Esophagus muscularis mucosa (tissue), 4 donors: ENCODE measurements around the gene PLCB3. TPM values are rescaled to one million over a fixed set of nuclear protein-coding genes. Genes with fewer than 3 reads are reported as not detected.

Experiments used
- DNase-seq: peaks from one replicate; pipeline ENCODE4 v3.0.0-alpha.2; 2017; ENCODE audit errors: extremely low spot score
- H3K27ac ChIP-seq, 4 donors: fragments of 200-600 bp; sonication (generic); replicated peaks in 1 of 4; 1 replicate in 3 of 4; 2 replicates in 1 of 4; pipeline ENCODE4 v1.5.1; 2016 to 2019; ENCODE audit warnings: mild to moderate bottlenecking in 1 of 4
- H3K27me3 ChIP-seq, 4 donors: fragments of 200-600 bp; sonication (generic); one replicate each; pipeline versions ENCODE4 v1.5.1 to v1.6.0; 2016 to 2019
- H3K36me3 ChIP-seq, 4 donors: fragments of 200-600 bp; sonication (generic); one replicate each; pipeline ENCODE4 v1.5.1; 2016 to 2019
- H3K4me1 ChIP-seq, 4 donors: fragments of 200-600 bp; sonication (generic); one replicate each; pipeline ENCODE4 v1.5.1; 2016 to 2019
- H3K4me3 ChIP-seq, 4 donors: fragments of 200-600 bp; sonication (generic); 1 replicate in 2 of 4; 2 replicates in 2 of 4; pipeline ENCODE4 v1.5.1; 2016 to 2019; ENCODE audit warnings: mild to moderate bottlenecking in 4 of 4, moderate library complexity in 1 of 4
- H3K9me3 ChIP-seq, 4 donors: fragments of 200-600 bp; sonication (generic); 1 replicate in 3 of 4; 2 replicates in 1 of 4; pipeline ENCODE4 v1.5.1; 2016 to 2019
- EP300 ChIP-seq: sonication (generic); formaldehyde crosslinking; IDR thresholded peaks from one replicate; pipeline ENCODE4 v1.6.1; 2017; ENCODE audit warnings: antibody characterized with exemption
- POLR2A ChIP-seq: fragments of 450-650 bp; IDR thresholded peaks from one replicate; pipeline ENCODE4 v1.6.1; 2017; ENCODE audit warnings: antibody characterized with exemption, moderate library complexity, mild to moderate bottlenecking, low read depth
- POLR2AphosphoS5 ChIP-seq, 2 donors: sonication (generic); formaldehyde crosslinking; IDR thresholded peaks; one replicate each; pipeline ENCODE4 v1.6.1; 2017; ENCODE audit warnings: antibody characterized with exemption in 2 of 2
- WGBS: methylation state at CpG from one replicate; pipeline ENCODE4 v1.1.5; 2018; 5-methylcytosine and 5-hydroxymethylcytosine counted together
- intact Hi-C: fragments of 100-400 bp; cut with DNase I; formaldehyde crosslinking; loops from one replicate; pipeline ENCODE4 v1.15.1; 2023
- total RNA-seq, 4 donors: library from RNA; depleted of rRNA; stranded (reverse); fragments of >200 nt; gene quantifications; one replicate each; pipeline versions ENCODE4 v1.1.0 to v1.2.1, GENCODE V29; 2016
- TF ChIP-seq, protein P1 (sequence below), 3 experiments: fragments of 200-600 bp in 2 of 3; fragments of 450-650 bp in 1 of 3; sonication (generic) in 2 of 3; IDR thresholded peaks; one replicate each; pipeline ENCODE4 v1.5.1; 2017 to 2019; ENCODE audit warnings: antibody characterized with exemption in 3 of 3, mild to moderate bottlenecking in 2 of 3, moderate library complexity in 1 of 3

The PLCB3 gene
- 10 to 100 TPM; 18.9 to 36.5 (median 25.3) TPM for total RNA-seq

DNA sequence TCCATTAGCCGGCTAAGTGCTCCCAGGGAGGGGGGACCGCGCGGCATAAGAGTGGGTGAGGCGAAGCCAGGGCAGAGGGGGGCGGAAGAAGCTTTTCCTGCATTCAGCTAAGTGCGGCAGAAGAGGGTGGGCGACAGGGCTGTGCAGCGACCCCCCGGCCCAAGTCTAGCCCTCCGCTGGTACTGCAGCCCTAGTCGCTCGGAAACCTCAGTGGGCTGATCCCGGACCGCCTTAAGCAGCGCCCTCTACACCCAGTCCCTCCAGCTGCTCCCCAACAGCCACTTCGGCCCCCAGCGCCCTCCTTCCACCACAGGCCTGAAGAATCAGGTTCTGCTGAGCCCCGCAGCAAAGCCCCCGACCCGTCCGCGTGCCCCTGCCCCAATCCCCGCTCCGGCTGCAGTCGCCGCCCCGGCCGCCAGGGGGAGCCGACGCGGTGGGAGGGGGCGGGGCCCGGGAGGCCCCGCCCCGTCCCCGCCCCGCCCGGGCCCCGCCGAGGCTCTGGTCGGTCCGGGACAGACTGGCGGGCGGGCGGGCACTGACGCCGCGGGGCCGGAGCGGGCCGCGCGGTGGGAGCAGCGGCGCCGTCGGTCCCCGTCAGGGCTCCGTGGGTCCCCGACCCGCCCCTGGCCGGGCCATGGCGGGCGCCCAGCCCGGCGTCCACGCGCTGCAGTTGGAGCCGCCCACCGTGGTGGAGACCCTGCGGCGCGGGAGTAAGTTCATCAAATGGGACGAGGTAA, at the start of gene PLCB3:
PLCB3 (plus strand) TSS at position 515 of the 737 bp plus-strand sequence; CDS start at position 635, 120 bp downstream.
- intact Hi-C loops, result no loop called here
- 1% methylated on average over 10 of the region's 75 CpGs for WGBS
- no peak for DNase-seq

DNA sequence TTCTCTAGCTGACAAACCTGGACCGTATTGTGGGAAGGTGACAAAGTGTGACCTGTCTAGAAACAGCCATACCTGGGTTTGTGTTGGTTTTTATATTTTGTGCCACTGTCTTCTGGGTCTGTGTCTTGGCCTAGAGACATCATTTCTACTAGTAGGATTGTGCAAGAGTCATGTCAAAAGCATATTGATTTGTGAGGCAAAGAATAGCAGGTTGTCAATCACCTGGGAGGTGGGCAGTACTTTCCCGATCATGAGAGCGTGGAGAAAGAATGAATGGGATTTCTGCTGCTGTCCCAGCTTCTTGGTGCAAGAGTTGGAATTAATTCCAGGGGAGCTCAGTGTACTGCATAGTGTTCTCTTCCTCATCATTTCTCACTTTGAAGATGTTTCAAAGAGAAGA, 49.8 kb upstream of the PLCB3 start:
- WGBS, result 87% methylated on average over 3 of the region's 3 CpGs
- H3K9me3 ChIP-seq, result no peaks in the 10 kb centered on the region
- H3K4me3 ChIP-seq, result no peak overlapping the region
- no peak overlapping the region for H3K27ac ChIP-seq
- TF ChIP-seq POLR2A (no peak), EP300 (no peak), POLR2AphosphoS5 (IDR thresholded peaks at IDR 0.05) (no peak)
- TF ChIP-seq, protein P1, sequence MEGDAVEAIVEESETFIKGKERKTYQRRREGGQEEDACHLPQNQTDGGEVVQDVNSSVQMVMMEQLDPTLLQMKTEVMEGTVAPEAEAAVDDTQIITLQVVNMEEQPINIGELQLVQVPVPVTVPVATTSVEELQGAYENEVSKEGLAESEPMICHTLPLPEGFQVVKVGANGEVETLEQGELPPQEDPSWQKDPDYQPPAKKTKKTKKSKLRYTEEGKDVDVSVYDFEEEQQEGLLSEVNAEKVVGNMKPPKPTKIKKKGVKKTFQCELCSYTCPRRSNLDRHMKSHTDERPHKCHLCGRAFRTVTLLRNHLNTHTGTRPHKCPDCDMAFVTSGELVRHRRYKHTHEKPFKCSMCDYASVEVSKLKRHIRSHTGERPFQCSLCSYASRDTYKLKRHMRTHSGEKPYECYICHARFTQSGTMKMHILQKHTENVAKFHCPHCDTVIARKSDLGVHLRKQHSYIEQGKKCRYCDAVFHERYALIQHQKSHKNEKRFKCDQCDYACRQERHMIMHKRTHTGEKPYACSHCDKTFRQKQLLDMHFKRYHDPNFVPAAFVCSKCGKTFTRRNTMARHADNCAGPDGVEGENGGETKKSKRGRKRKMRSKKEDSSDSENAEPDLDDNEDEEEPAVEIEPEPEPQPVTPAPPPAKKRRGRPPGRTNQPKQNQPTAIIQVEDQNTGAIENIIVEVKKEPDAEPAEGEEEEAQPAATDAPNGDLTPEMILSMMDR (IDR thresholded peaks at IDR 0.05), result no peak
- peaks cover 65 to 99% (median 92%) of the 10 kb centered on the region in 4 donors for H3K36me3 ChIP-seq
- peaks cover 10 to 26% (median 16%) of the 10 kb centered on the region in 4 donors for H3K4me1 ChIP-seq
- no peak for DNase-seq
- intact Hi-C loops, result loop anchor here (5.0 kb wide), 1 partner anchor 96 kb away; no protein-coding TSS in a partner anchor
- H3K27me3 ChIP-seq, result no peaks in the 10 kb centered on the region

More for the DNA sequence above, at the start of gene PLCB3:
- peaks cover 36 to 62% (median 53%) of the 10 kb centered on the region in 4 donors for H3K4me1 ChIP-seq
- TF ChIP-seq EP300 (no peak), POLR2AphosphoS5 (IDR thresholded peaks at IDR 0.05) (peak; percentile 4 to 45)
- TF ChIP-seq, protein P1 (IDR thresholded peaks at IDR 0.05), result peak; percentile 76 to 94 (median 91)
- peak within 1 kb of the TSS; percentile 81 to 86 (median 84) for H3K27ac ChIP-seq
- H3K9me3 ChIP-seq, result no peaks in the 10 kb centered on the region
- peak within 1 kb of the TSS; percentile 88 to 93 (median 92) for H3K4me3 ChIP-seq
- H3K36me3 ChIP-seq, result peaks cover 10 to 21% (median 20%) of the 10 kb centered on the region in 4 donors
- no peaks in the 10 kb centered on the region for H3K27me3 ChIP-seq

- no peak overlapping the region for H3K4me3 ChIP-seq
- H3K4me1 ChIP-seq, result peaks cover 13 to 41% (median 28%) of the 10 kb centered on the region in 4 donors
- H3K9me3 ChIP-seq, result no peaks in the 10 kb centered on the region
- TF ChIP-seq, protein P1 (IDR thresholded peaks at IDR 0.05), result no peak
- no peak for TF ChIP-seq POLR2A
- TF ChIP-seq EP300, result no peak
- no peak for TF ChIP-seq POLR2AphosphoS5 (IDR thresholded peaks at IDR 0.05)
- 96% methylated on average over 9 of the region's 9 CpGs for WGBS
- H3K27me3 ChIP-seq, result no peaks in the 10 kb centered on the region
- no peak for DNase-seq
- H3K27ac ChIP-seq, result no peak overlapping the region
- H3K36me3 ChIP-seq, result peaks cover 50 to 96% (median 83%) of the 10 kb centered on the region in 4 donors
- intact Hi-C loops, result loop anchor here (5.0 kb wide), 1 partner anchor 94 kb away; no protein-coding TSS in a partner anchor
These were observed 48.3 kb upstream of the PLCB3 start for GRCh38 chr11:64202992-64203391.

DNA sequence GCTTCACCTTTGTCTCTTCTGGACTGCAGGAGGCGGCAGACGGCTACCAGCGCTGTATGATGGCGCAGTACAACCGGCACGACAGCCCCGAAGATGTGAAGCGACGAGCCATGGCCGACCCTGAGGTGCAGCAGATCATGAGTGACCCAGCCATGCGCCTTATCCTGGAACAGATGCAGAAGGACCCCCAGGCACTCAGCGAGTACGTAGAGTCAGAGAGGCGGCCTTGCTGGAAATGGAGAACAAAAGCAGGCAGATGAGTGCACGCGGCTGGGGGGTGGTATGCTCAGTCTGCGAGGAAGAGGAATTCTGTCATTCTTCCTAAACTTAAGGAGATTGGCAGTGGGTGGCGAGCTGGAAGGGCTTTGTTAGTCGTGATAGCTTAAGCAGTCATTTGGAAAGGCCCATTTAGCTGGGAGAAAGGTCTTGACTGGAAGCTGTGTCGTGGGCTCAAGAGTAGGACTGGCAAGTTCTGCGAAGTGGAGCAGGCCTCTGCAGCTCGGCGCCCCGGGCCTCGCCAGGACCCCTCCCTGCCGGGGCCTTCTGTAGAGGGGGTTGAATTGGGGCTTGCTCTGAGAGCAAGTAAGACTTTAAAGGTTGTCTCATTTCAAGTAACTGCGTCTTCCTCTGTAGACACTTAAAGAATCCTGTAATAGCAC, 47.8 kb upstream of the PLCB3 start:
- Histone ChIP-seq H3K4me1 (peaks cover 19 to 46% (median 33%) of the 10 kb centered on the region in 4 donors), H3K4me3 (no peak overlapping the region), H3K27me3 (no peaks in the 10 kb centered on the region), H3K9me3 (no peaks in the 10 kb centered on the region), H3K27ac (no peak overlapping the region), H3K36me3 (peaks cover 45 to 90% (median 77%) of the 10 kb centered on the region in 4 donors)
- intact Hi-C loops, result loop anchor here (1.0 to 5.0 kb wide), 2 partner anchors 49 to 94 kb away; no protein-coding TSS in a partner anchor
- no peak for DNase-seq
- no peak for TF ChIP-seq POLR2A
- TF ChIP-seq, protein P1 (IDR thresholded peaks at IDR 0.05), result no peak
- TF ChIP-seq POLR2AphosphoS5 (IDR thresholded peaks at IDR 0.05), result no peak
- TF ChIP-seq EP300, result no peak
- 91% methylated on average over 26 of the region's 27 CpGs for WGBS
